OCI-LY7 (cell line): ENCODE data around the gene POLR1H. TPM values are rescaled to one million over a fixed set of nuclear protein-coding genes. Genes with fewer than 3 reads are reported as not detected.

Source experiments
- BruUV-seq: library from RNA; stranded (reverse); fragments of 400-500 nt; replicated peaks from 2 replicates; lab custom pipeline; 2021; lab: Mats Ljungman, UMichigan
- CTCF ChIA-PET: fragments of 300-600 bp; sonication (Branson Sonifier 250); formaldehyde crosslinking; loops from one replicate; lab custom pipeline; 2022; ENCODE audit warnings: antibody characterized with exemption; ENCODE audit not compliant: unreplicated experiment; lab: Charles Lee
- POLR2A ChIA-PET: fragments of 300-600 bp; sonication (Branson Sonifier 250); formaldehyde crosslinking; loops from one replicate; lab custom pipeline; 2022; ENCODE audit warnings: antibody characterized with exemption; lab: Charles Lee
- DNase-seq: peaks from one replicate; pipeline ENCODE4 v3.0.0-alpha.2; 2015; ENCODE audit warnings: low spot score
- H2AFZ ChIP-seq: fragments of 200-600 bp; sonication (generic), shearing (Covaris generic); 2 replicates; pipeline ENCODE4 v1.6.1; 2014; ENCODE audit warnings: mild to moderate bottlenecking, antibody characterized with exemption, low read length, moderate library complexity
- H3K27ac ChIP-seq: fragments of 200-600 bp; sonication (generic); 2 replicates; pipeline ENCODE4 v1.5.1; 2014; ENCODE audit warnings: mixed run types, low read depth, mild to moderate bottlenecking, moderate library complexity, low read length, inconsistent platforms; ENCODE audit not compliant: poor library complexity, severe bottlenecking
- H3K36me3 ChIP-seq: fragments of 200-600 bp; sonication (generic); 2 replicates; pipeline ENCODE4 v1.6.1; 2014; ENCODE audit warnings: mild to moderate bottlenecking, antibody characterized with exemption, low read length, moderate library complexity, mixed read lengths; ENCODE audit not compliant: insufficient read depth
- H3K4me1 ChIP-seq: fragments of 200-600 bp; sonication (generic); 2 replicates; pipeline ENCODE4 v1.5.1; 2014; ENCODE audit warnings: mild to moderate bottlenecking, low read length; ENCODE audit not compliant: insufficient read depth, poor library complexity, severe bottlenecking
- H3K4me2 ChIP-seq: fragments of 200-600 bp; sonication (generic); 2 replicates; pipeline ENCODE4 v1.6.1; 2014; ENCODE audit warnings: mild to moderate bottlenecking, low read length
- H3K4me3 ChIP-seq: fragments of 200-600 bp; sonication (generic); 2 replicates; pipeline ENCODE4 v1.5.1; 2014; ENCODE audit warnings: mild to moderate bottlenecking, low read depth, low read length; ENCODE audit not compliant: poor library complexity, severe bottlenecking
- H3K79me2 ChIP-seq: fragments of 200-600 bp; sonication (generic); 2 replicates; pipeline ENCODE4 v1.6.1; 2016; ENCODE audit warnings: low read depth, mild to moderate bottlenecking, low read length, moderate library complexity, mixed read lengths; ENCODE audit not compliant: insufficient read depth
- H3K9me2 ChIP-seq: fragments of 200-600 bp; sonication (generic); 2 replicates; pipeline ENCODE4 v1.6.1; 2016; ENCODE audit warnings: mild to moderate bottlenecking, low read length, mixed read lengths; ENCODE audit not compliant: insufficient read depth
- H3K9me3 ChIP-seq: fragments of 200-600 bp; sonication (generic); 2 replicates; pipeline ENCODE4 v1.6.1; 2014; ENCODE audit warnings: mild to moderate bottlenecking, mixed run types, low read length, mixed read lengths
- H4K20me1 ChIP-seq: fragments of 200-600 bp; sonication (generic); 2 replicates; pipeline ENCODE4 v1.6.1; 2014; ENCODE audit warnings: mild to moderate bottlenecking, antibody characterized with exemption, low read length, moderate library complexity, mixed read lengths; ENCODE audit not compliant: insufficient read depth
- EZH2phosphoT487 ChIP-seq: fragments of 200-600 bp; sonication (generic); IDR thresholded peaks from 2 replicates; pipeline ENCODE4 v1.6.1; 2018; ENCODE audit warnings: low read depth, borderline replicate concordance, mild to moderate bottlenecking, mixed run types, antibody characterized with exemption, low read length, moderate library complexity, mixed read lengths
- intact Hi-C: fragments of 100-400 bp; cut with micrococcal nuclease; formaldehyde crosslinking; loops from one replicate; pipeline ENCODE4 v1.10.0; 2022; ENCODE audit not compliant: unreplicated experiment
- total RNA-seq, 2 experiments: library from RNA; depleted of rRNA in 1 of 2; stranded (reverse); fragments of >200 nt in 1 of 2; shearing (Covaris generic) in 1 of 2; gene quantifications; 2 replicates each; pipeline ENCODE4 v1.2.3, GENCODE V29; 2014 to 2022
- TF ChIP-seq, protein P1 (sequence below): fragments of 200-600 bp; sonication (generic); conservative IDR thresholded peaks from 2 replicates; pipeline ENCODE4 v1.5.1; 2014; ENCODE audit warnings: mild to moderate bottlenecking, antibody characterized with exemption, low read length, moderate library complexity, mixed read lengths

Gene POLR1H
- total RNA-seq, 2 experiments from 2014 or later: 39.3 to 67.5 TPM

DNA sequence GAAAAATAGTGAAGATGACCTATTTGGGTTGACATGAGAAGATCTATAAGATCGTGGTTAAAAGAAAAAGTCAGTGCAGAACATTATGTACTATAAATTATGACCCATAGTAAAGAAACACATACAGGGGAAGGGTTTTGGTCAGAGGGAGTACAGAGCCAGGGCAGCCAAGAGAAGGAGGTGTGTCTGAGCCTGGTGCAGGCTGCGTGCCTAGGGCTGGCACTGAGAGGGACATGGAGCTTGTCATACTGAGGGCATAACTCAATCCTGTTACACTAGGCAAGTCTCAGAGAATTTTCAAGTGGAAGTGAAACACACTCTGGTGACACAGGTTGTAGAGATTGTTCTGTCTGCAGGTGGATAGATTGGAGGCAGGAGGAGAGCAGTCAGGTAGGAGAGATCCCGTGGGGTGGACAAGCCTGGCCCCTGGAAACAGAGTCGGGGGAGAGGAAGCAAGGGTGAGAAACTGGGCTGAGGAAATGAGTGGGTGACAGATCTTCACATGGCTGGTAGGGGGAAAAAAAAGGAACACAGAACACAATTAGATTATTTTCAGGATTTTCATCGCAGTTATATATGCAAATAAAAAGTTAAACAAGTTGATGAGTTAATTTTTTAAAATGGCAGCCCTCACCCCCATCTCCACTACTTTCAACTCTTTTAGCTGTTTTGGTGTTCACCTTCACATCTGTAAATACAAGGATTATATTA is 33.0 kb downstream of the POLR1H start:
- intact Hi-C loops: no loop called here

DNA sequence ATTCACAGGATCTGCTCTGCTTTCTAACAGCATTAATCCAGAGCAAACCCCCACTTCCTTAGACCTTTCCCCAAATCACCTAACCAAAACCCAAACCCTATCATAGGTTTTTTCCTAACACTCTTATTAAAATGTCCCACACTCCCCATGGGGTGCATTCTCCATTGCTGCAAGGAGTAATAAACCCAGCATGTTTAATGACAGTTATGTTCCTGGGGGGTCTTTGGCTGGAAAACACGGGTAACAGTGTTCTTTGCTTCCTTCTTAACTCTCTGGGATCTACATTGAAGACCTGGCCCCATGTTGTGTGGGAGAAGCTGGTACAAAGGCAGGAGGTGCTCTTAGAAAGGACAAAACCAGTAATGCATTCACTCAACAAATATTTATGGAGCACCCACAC is 35.8 kb downstream of the POLR1H start:
- BruUV-seq: no TSS peak
- Histone ChIP-seq H3K36me3 (no peaks in the 10 kb centered on the region), H3K9me2 (no peaks in the 10 kb centered on the region), H3K27ac (no peak overlapping the region), H3K4me3 (no peak overlapping the region), H4K20me1 (no peaks in the 10 kb centered on the region), H3K9me3 (no peaks in the 10 kb centered on the region), H3K4me2 (no peak overlapping the region), H3K79me2 (no peaks in the 10 kb centered on the region), H3K4me1 (peaks cover 3% of the 10 kb centered on the region), H2AFZ (no peak overlapping the region)
- CTCF ChIA-PET: no interaction called here
- no peak for DNase-seq
- POLR2A ChIA-PET: no interaction called here
- TF ChIP-seq EZH2phosphoT487: no peak
- TF ChIP-seq, protein P1, sequence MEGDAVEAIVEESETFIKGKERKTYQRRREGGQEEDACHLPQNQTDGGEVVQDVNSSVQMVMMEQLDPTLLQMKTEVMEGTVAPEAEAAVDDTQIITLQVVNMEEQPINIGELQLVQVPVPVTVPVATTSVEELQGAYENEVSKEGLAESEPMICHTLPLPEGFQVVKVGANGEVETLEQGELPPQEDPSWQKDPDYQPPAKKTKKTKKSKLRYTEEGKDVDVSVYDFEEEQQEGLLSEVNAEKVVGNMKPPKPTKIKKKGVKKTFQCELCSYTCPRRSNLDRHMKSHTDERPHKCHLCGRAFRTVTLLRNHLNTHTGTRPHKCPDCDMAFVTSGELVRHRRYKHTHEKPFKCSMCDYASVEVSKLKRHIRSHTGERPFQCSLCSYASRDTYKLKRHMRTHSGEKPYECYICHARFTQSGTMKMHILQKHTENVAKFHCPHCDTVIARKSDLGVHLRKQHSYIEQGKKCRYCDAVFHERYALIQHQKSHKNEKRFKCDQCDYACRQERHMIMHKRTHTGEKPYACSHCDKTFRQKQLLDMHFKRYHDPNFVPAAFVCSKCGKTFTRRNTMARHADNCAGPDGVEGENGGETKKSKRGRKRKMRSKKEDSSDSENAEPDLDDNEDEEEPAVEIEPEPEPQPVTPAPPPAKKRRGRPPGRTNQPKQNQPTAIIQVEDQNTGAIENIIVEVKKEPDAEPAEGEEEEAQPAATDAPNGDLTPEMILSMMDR: no peak
- intact Hi-C loops: no loop called here

More for the DNA sequence above, 33.0 kb downstream of the POLR1H start:
- H3K79me2 ChIP-seq: no peaks in the 10 kb centered on the region
- H3K4me1 ChIP-seq: no peaks in the 10 kb centered on the region
- H2AFZ ChIP-seq: no peak overlapping the region
- H3K4me2 ChIP-seq: no peak overlapping the region
- H3K4me3 ChIP-seq: no peak overlapping the region
- no peak for TF ChIP-seq EZH2phosphoT487
- TF ChIP-seq, protein P1: no peak
- BruUV-seq: no TSS peak
- no peaks in the 10 kb centered on the region for H3K9me3 ChIP-seq
- no peaks in the 10 kb centered on the region for H3K36me3 ChIP-seq
- H3K9me2 ChIP-seq: no peaks in the 10 kb centered on the region
- DNase-seq: no peak
- no peaks in the 10 kb centered on the region for H4K20me1 ChIP-seq
- no peak overlapping the region for H3K27ac ChIP-seq
- ChIA-PET POLR2A (no interaction called here), CTCF (interaction anchor here (0.7 kb wide), 1 partner anchor 27 kb away, joined by 3 read pairs; the partner anchor contains the start of gene PPP1R11)
